Ovary (tissue), 3 donors: ENCODE data around the gene GGACT.

ENCODE experiments used
- EP300 ChIP-seq: sonication (generic); formaldehyde crosslinking; IDR thresholded peaks from one replicate; pipeline ENCODE4 v1.6.1; 2017; ENCODE audit warnings: antibody characterized with exemption
- POLR2A ChIP-seq: fragments of 450-650 bp; IDR thresholded peaks from one replicate; pipeline ENCODE4 v1.6.1; 2017; ENCODE audit warnings: antibody characterized with exemption, mild to moderate bottlenecking, moderate library complexity
- TF ChIP-seq, protein P1 (sequence below), 3 donors: fragments of 450-650 bp in 2 of 3; fragments of 200-600 bp in 1 of 3; IDR thresholded peaks; one replicate each; pipeline versions ENCODE4 v1.5.1 to v1.8.0; 2016 to 2022; ENCODE audit warnings: antibody characterized with exemption in 3 of 3, mild to moderate bottlenecking in 1 of 3
- donor health status: DM: no; HTN: no; CAD: no.

DNA sequence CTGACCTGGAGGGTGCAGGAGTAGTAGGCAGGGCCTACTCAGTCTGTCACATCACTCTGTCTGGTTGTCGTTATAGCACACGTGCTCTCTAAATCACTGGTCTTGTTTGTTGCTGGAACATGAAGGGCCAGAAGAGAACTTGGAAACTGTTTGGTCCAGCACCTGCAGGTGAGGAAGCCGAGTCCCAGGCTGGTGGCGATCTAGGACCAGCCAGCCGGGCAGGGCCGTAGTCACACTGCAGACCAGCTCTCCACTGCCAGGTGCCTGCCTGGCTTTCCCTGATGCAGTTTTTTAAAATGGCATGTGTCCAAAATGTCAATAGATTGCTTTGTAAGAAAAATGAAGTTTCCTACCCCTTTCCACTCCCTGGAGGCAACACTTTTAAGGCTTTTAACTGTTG lies 53.7 kb downstream of the GGACT start:
- TF ChIP-seq, protein P1, sequence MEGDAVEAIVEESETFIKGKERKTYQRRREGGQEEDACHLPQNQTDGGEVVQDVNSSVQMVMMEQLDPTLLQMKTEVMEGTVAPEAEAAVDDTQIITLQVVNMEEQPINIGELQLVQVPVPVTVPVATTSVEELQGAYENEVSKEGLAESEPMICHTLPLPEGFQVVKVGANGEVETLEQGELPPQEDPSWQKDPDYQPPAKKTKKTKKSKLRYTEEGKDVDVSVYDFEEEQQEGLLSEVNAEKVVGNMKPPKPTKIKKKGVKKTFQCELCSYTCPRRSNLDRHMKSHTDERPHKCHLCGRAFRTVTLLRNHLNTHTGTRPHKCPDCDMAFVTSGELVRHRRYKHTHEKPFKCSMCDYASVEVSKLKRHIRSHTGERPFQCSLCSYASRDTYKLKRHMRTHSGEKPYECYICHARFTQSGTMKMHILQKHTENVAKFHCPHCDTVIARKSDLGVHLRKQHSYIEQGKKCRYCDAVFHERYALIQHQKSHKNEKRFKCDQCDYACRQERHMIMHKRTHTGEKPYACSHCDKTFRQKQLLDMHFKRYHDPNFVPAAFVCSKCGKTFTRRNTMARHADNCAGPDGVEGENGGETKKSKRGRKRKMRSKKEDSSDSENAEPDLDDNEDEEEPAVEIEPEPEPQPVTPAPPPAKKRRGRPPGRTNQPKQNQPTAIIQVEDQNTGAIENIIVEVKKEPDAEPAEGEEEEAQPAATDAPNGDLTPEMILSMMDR (IDR thresholded peaks at IDR 0.05): no peak
- no peak for TF ChIP-seq POLR2A
- no peak for TF ChIP-seq EP300
